ENCODE measurements around the gene SH3BP1.
"Not testable (repeated sequence)": the region's sequence is repeated elsewhere in the genome, so short reads cannot be mapped to it uniquely, and the experiment has no call there.

The SH3BP1 gene

DNA sequence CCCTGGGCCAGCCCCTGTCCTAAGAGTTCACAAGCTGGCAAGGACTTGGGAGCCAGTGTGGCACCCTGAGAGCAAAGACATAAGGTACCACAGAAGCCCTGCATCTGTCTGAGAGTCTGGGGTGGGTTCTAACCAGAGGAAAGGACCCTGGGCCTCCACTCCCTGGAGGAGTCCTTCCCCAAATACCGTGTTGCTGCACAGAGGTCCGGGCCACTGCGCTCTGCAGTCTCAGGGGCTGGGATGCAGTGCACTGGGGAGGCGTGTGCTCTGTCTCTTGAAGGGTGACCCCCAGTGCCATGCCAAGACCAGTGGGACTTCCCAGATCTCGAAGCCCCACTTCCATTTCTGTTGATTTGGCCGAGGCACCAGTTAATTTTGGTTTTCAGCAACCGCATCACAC is 4.3 kb upstream of the SH3BP1 start:
- no peak for DNase-seq

DNA sequence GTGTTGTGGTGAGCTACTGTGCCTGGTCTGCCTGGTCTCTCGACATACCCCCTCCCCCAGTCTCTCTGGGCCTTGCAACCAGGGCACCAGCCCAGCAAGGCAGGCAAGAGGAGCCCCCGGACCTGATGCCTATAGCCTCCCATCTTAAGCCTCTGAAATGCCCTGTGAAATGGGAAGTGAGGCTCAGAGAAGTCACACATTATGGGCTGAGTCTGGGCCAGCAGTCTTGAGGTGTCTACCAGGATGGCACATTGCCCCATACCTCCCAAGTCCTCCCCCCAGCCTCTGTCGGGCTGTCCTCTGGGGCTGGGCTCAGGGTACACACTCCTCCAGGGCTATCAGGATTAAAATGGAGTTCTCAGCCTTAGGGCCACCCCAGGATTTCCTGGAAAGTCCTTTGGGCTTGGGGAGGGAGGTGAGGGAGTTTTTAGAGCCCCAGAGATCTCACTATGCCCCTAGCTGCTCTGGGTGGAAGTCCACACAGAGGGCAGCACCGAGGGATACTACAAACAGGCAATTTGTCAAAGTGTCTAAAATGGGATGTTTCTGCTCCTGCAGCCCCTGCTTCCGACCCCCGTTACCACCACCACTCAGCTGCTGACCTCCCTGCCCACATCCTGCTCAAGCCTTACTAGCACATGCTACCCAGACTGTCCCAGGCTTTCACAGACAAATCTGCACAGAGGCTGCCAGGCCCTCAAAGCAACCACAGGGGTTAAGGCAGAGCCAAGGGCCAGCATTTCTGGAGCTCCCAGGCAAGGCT is 3.1 kb upstream of the SH3BP1 start:
- no peak for DNase-seq

DNA sequence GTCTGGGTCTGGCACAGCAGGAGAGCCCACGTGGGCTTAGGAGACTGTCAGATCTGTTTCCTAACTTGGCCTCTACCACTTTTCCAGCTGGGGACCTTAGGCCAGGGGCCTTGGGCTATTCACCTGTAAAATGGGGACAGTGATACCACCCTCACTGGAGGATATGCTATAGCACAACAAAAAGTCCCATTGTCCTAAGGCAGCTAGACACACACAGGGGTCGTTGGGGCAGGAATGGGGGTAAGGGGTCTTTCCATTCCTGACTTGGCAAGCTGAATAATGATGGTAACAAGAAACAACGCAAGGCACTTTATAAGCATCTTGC is 2.6 kb upstream of the SH3BP1 start:
- DNase-seq, result no peak

DNA sequence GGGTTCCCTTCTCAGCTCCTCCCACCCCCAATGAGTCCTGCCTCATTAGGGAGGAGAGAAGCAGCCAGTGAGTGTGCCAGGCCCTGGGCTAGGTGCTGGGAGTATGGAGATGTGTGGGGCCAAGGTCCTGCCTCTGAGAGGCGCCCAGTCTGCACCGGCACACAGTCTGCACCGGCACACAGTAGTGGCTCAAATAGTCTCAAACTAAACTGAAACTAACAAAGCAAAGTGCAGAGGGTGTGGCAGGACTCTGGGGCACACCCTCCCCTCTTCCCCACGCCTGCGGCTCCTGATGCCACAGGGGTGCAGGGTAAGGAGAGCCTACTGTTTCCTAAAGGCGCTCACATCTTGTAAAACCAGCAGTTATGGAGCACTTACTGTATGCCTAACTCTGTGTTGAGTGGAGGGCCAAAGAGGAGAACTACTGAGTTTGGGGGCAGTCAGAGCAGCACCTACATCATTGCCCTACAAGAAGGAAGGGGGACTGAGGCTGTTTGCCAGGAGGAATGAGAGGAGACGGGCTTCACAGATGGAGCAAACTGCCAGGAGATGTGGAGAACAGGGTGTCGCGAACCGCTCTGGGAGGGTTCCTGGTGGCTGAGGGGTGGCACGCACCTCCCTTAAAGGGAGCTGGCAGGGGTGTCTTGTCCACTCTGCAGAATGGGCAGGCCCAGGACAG is 939 bp upstream of the SH3BP1 start:
- DNase-seq, result no peak

DNA sequence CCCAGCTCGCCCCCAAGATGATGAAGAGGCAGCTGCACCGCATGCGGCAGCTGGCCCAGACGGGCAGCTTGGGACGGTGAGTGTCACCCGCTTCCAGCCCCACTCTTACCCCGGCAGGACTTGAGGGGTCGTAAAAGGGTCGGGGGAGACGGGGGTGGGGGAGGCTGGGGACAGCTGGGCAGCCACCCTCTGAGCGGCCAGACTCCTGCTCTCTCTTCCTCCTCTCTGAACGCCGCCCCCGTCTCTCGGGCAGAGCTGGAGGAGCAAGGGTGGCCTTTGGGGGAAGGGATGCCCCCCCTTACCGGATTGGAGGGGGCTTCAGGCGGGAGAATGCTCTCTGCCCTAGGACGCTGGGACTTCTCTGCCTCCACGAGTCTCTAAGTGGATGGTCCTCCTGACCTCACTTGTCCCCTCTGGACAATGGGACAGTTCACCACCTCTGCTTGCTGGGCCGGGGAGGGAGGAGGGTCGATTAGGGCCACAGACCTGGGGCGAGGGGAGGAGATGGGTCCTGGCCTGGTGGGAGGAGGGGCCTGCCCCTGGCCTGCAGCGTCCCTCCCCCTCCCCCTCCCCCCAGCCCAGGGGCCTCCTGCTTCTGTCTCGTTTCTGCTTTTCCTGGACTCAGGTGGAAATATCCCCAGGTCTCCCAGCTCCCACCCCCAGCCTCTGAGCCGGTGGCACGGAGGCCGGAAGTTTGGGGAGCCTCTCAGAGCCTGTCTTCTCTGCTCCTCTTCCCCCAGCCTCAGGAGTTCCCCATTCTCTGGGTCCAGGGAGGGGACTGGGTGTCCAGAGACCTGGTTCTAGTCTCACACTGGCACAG is 512 bp downstream of the SH3BP1 start:
- DNase-seq, result no peak

DNA sequence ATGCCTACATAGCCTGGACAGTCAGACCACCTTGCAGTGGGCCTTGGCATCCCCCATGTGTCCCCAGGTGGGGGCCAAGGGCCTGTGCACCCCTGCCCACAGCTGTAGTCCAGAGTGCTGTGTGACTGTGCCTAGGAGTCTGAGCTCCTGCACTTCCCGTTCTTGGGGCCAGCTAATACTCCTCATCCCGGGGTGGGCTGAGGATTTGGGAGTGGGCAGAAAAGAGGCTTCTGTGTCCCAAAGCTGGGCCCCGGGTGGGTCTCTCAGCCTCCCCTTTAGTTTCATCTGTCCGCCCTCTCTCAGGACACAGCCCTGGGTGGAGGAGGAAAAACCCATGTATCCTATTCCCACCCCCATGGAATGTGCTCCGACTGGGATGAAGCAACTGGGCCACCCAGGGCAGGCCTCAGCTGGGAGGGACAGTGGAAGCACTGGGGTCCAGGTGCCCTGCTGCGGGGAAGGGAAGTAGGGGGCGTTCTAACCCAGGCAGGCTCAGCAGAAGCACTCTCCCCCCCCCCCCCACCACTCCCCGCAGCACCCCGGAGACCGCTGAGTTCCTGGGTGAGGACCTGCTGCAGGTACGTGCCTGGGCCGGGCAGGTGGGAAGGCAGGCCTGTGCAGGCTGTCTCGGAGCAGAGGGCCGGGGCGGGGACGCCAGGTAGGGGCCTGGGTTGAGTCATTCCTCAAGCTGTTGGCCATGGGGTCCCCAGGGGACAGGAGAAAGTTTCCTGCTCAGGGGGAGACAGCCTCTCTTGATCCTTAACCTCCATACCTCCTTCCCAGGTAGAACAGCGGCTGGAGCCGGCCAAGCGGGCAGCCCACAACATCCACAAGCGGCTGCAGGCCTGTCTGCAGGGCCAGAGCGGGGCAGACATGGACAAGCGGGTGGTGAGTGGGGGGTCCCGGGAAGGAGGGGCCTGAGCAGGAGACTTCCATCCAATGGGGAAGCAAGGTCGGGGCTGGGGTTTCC is 1.4 kb downstream of the SH3BP1 start:
- DNase-seq, result no peak

DNA sequence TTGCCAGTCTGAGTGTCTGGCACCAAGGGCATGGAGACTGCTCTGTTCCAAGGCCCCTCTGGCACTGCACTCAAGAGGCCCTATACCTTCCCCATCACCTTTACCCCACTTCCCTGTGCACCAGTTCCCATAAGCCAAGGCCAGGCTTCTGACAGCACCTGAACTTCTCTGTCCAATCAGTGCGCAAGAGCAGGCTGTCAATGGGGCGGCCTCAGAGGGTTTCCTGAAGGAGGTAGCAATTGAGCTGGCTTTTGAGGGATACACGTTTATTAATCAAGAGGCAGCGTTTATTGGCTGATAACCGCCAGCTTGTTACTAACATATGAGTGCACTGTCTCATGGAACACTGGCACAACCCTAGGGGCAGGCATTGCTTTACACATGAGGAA is 2.1 kb downstream of the SH3BP1 start:
- no peak for DNase-seq

DNA sequence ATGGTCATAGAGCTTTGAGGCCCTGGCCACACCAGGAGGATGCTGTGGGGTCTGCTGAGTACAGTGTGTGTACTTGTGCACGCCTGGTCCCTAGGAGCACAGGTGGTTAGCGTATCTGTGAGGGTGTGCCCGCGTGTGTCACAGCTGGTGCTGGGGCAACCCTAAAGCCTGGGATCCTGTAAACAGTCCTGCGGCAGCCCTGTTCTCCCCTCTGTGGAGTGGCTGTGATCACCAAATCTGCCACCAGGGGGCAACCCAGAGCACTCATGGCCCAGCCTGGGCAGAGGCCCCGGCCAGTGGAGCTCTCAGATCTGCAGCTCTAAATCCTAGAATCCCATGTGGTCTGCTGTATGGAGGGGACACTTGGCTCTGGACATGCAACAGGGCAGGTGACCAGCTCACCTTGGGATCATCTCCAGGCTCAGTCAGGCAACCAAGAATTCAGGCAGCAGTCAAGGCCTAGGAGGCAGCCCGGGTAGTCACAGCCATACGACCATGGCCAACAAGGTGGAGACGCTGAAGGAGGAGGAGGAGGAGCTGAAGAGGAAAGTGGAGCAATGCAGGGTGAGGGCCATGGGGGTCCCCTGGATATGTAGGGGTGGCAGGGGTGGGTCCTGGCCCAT is 3.9 kb downstream of the SH3BP1 start:
- DNase-seq, result peak; percentile 58

DNA sequence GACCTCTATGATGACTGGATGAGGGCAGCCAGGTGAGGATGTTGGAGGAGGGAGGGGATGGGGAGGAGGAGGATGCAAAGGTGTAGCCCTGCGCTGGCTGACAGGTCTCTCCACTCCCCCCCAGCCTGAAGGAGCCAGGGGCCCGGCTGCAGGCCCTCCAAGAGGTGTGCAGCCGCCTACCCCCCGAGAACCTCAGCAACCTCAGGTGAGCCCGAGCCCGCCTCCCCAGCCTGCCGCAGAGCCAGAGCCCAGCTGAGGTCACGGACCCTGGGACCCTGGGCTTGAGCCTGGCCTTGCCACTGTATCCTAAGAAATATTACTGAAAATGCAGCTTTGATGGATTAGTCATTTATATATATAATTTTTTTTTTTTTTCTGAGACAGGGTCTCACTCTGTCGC is 7.8 kb downstream of the SH3BP1 start:
- no peak for DNase-seq

DNA sequence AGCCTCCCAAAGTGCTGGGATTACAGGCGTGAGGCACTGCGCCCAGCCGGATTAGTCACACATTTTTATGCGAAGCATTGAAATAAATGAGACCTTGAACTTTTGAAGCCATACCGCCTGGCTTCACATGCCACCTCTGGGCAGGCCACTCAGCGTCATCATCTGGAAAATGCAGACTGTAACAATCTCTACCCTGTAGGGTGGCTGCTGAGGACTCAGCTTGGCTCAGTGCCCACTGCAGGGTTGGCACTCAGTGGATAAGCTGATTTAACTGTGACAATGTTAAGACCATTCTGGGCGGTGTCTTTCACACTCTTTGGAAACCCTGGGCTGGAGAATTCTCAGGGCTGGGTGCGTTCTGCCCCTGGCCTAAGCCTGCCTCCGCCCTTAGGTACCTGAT is 8.5 kb downstream of the SH3BP1 start:
- DNase-seq, result no peak

DNA sequence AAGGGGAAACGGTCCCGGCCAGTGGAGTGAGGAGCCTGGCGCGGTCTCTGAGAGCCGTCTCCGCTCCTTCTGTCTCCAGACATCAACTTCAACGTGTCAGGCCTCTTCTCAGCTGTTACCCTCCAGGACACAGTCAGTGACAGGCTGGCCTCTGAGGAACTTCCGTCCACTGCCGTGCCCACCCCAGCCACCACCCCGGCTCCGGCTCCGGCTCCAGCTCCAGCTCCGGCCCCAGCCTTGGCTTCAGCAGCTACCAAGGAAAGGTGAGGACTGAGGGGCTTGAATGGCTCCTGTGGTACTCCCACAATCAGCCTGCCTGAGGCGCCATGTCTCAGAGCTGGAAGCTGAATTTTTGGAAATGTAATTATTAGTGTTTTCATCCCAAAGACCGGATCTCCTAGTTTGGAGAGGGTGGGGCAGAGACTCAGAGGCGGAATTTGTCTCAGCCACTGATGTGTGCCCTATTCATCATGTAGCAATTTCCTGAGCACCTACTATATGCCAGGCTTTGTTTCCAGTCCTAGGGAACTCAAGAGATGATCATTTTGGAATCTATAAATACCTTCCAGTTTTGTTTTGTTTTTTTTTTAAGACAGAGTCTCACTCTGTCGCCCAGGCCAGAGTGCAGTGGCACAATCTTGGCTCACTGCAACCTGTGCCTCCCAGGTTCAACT is 11.1 kb downstream of the SH3BP1 start:
- DNase-seq, result no peak

DNA sequence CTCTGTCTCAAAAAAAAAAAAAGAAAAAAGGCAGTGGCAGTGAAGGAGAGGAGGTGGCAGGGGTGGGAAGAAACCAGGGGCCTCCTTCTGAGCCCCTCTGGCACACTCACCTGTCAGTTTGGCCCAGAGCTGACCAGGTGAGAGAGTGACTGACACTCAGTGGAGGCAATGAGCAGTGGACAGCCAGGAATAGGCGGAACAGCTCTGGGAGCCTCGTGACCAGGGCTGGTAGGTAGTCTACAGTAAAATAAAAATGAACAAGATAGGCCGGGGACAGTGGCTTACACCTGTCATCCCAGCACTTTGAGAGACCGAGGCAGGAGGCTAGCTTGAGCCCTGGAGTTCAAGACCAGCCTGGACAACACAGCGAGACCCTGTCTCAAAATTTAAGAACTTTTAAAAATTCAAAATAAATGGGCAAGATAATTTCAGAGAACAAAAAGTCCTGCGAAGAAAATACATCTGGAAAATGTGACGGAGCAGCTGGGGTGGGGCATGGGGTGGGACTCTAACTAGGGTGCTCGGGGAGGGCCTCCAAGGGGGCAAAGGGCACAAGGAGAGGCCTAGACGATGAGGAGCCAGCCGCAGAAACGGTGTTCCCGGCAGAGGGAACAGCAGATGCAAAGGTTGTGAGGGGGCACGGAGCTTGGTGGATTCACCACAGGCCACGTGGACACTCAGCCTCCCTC is 15.2 kb downstream of the SH3BP1 start:
- no peak for DNase-seq

DNA sequence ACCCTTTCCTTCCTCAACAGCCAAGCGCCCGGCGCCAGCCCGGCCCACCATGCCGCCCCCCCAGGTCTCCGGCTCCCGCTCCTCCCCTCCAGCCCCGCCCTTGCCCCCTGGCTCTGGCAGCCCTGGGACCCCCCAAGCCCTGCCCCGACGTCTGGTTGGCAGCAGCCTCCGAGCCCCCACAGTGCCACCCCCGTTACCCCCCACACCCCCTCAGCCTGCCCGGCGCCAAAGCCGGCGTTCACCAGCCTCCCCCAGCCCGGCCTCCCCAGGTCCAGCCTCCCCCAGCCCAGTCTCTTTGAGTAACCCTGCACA is 15.7 kb downstream of the SH3BP1 start:
- DNase-seq, result no peak

DNA sequence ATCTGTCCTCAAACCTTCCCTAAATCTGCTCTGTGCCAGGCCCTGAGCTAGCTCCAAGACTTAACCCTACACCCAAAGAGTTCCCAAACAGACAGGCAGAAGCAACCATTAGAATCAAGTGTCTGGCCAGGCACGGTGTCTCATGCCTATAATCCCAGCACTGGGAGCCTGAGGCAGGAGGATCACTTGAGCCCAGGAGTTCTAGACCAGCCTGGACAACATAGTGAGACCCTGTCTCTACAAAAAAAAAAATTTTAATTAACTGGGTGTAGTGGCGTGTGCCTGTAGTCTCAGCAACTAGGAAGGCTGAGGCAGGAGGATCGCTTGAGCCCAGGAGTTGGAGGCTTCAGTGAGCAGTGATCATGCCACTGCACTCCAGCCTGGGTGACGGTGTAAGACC is 17.1 kb downstream of the SH3BP1 start:
- not testable (repeated sequence) for DNase-seq

DNA sequence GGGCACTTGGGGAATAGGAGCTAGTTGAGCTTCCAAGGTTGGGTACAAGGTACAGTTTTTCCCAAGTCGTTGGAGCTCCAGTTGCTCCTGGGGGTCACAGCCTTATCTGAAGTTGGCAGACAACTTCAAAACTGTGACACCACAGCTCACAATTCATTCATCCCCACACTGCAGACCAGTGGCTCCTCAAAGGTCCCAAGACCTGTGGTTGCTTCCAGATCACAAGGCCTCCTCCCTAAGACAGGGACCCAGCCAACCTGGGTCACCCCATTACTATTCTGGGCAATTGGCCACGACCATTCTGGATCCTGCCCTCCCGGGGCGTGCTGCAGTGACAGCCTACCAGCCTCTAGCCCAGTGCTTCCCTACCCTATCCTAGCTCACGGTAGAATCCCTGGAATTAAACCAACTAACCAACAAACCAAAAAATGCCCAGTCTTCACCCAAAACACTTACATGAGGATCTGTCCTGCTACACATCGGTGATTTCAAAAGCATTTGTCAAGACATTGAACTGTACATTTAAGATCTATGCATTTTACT is 18.2 kb downstream of the SH3BP1 start:
- DNase-seq, result no peak

DNA sequence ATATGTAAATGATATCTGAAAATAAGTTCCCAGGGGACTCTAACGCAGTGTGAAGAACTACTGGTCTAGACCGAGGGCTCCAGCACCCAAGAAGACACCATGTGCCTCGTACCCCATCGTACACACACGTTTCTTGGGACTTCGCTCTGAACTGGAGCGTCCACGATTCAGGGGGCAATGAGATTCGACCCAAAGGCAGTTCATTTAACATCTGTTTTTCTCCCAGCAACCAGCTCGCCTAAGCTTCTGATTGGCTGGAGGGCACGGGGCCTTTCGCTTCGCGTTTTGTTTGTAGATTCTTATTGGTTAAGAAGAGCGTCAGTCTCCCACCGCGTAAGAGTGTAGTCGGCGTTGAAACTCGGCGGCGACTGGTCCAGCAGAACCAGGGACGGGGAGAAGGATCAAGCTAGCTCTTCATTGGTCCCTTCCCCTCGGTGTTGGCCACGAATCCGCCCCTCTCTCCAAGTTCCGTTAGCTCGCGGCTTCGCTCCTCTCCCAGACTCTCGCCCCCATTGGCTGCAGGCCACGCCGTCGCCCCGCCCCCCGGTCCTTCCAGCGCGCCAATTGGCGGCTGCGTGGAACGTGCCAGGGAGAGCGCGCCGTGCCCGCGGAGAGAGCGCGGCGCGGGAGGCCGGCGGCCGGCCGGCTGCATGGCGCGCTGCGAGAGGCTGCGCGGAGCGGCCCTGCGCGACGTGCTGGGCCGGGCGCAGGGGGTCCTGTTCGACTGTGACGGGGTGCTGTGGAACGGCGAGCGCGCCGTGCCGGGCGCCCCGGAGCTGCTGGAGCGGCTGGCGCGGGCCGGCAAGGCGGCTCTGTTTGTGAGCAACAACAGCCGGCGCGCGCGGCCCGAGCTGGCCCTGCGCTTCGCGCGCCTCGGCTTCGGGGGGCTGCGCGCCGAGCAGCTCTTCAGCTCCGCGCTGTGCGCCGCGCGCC is 18.9 kb downstream of the SH3BP1 start, which contains the start of gene PDXP:
TSS of gene PDXP (plus strand) at position 591 of the 933 bp plus-strand sequence. CDS start at position 651, 60 bp downstream.
- DNase-seq, result peak; percentile 97

DNA sequence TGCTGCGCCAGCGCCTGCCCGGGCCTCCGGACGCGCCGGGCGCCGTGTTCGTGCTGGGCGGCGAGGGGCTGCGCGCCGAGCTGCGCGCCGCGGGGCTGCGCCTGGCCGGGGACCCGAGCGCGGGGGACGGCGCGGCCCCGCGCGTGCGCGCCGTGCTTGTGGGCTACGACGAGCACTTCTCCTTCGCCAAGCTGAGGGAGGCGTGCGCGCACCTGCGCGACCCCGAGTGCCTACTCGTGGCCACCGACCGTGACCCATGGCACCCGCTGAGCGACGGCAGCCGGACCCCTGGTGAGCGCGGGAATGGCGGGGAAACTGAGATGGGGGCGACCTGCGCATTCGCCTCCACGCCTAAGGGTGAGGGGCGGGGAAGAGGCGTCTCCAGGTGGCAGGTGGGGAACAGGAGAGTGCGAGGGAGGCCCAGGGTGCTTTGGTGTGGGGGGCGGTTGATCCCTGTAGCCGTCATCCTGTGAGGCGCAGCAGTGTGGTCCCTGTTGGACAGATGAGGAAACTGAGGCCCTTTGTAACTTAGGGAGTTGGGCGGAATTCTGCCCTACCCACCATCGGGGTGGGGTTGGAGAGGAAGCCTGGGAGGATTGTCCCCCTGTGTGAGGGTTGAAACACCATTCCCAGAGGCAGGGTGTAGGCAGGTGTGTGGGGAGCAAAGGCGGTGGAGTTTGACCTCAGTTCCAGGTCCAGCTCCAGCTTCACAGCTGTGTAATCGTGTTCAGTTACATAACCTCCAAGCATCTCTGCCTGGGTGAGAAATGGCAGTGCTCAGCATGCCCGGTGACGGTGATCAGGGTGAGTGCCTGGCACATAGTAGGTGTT is 19.8 kb downstream of the SH3BP1 start:
- DNase-seq, result no peak

DNA sequence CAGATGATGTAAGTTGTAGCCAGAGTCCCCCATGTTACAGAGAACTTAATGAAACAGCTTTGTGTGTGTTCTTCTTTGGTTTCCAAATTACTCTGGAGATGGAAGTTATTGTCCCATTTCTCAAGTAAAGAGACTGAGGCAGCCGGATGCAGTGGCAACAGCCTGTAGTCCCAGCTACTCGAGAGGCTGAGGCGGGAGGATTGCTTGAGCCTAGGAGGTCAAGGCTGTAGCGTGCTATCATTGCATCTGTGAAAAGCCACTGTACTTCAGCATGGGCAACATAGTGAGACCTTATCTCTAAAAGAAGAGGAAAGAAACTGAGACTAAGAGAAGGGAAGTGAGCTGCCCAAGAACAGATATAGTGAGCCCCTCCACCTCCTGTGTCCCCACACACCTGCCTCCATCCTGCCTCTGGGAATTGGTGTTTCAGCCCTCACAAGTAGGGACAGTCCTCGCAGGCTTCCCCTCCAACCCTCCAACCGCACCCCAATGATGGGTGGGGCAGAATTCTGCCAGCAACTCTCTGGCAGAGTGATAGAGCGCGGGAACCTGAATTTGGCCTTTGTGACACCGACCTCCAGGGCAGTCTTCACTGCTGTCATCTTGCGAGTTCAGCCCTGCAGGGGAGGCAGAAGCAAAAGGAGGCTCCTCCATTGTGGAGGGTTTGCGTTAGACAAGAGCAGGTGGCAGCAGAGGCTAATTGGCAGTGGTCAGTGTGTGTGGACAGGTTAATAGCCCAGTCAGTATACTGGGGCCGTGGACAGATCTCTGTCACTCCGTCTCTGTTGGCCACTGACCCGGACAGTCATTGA is 20.6 kb downstream of the SH3BP1 start:
- no peak for DNase-seq
